Astrocyte (in vitro differentiated cells and primary cell): ENCODE measurements around the gene TMEM63A.

ENCODE experiments used
- EZH2 ChIP-seq: IDR thresholded peaks from 2 replicates; pipeline ENCODE4 v1.6.1; 2012; ENCODE audit warnings: mild to moderate bottlenecking, low read length, inconsistent platforms; ENCODE audit not compliant: insufficient read depth
- TF ChIP-seq, protein P1 (sequence below): IDR thresholded peaks from 2 replicates; pipeline ENCODE4 v1.5.1; 2011; ENCODE audit warnings: low read depth, mild to moderate bottlenecking, inconsistent platforms, low read length, moderate library complexity; ENCODE audit not compliant: insufficient read depth

DNA sequence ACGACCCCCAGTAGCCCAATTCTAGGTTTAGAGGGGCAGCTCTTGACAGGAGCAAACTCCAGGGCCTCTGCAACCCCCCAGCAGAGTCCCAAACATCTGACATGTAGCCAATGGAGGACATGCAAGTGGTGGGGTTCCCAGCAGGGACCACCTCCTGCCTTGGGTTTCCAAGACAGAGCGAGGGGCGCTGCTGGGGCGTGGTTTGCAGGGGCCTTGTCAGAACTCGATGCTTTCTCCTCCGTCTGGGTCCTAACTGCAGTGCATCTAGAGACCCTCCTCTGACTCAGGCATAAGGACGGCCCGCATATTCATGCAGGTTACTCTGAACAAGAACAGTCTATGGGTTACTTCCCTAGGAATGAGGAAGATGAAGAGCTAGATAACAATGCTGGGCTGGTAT, 55.1 kb downstream of the TMEM63A start:
- TF ChIP-seq, protein P1, sequence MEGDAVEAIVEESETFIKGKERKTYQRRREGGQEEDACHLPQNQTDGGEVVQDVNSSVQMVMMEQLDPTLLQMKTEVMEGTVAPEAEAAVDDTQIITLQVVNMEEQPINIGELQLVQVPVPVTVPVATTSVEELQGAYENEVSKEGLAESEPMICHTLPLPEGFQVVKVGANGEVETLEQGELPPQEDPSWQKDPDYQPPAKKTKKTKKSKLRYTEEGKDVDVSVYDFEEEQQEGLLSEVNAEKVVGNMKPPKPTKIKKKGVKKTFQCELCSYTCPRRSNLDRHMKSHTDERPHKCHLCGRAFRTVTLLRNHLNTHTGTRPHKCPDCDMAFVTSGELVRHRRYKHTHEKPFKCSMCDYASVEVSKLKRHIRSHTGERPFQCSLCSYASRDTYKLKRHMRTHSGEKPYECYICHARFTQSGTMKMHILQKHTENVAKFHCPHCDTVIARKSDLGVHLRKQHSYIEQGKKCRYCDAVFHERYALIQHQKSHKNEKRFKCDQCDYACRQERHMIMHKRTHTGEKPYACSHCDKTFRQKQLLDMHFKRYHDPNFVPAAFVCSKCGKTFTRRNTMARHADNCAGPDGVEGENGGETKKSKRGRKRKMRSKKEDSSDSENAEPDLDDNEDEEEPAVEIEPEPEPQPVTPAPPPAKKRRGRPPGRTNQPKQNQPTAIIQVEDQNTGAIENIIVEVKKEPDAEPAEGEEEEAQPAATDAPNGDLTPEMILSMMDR = no peak
- TF ChIP-seq EZH2 = no peak
